DMS153 treated with DMSO at 0.1 percent for 48 hours (cell line): ENCODE results near the gene USP5.
A peak's percentile ranks its signal among the peaks of the same experiment; 100 is the strongest.
"Not testable (repeated sequence)": the region's sequence is repeated elsewhere in the genome, so short reads cannot be mapped to it uniquely, and the experiment has no call there.

Experiments
- DNase-seq: peaks from one replicate; lab custom pipeline; 2025; ENCODE audit not compliant: unreplicated experiment; lab: John Stamatoyannopoulos, UW

Gene USP5

GRCh38 chr12:6884539-6884938 is 32.6 kb downstream of the USP5 start:
- no peak for DNase-seq

- not testable (repeated sequence) for DNase-seq
Measured at GRCh38 chr12:6886206-6886999, 34.5 kb downstream of the USP5 start.

- DNase-seq = no peak
Measured at GRCh38 chr12:6887460-6887859, 35.5 kb downstream of the USP5 start.

GRCh38 chr12:6888360-6888759 is 36.4 kb downstream of the USP5 start:
- no peak for DNase-seq

GRCh38 chr12:6888794-6889193 is 36.8 kb downstream of the USP5 start:
- DNase-seq = not testable (repeated sequence)

GRCh38 chr12:6889775-6890573 is 38.0 kb downstream of the USP5 start:
- not testable (repeated sequence) for DNase-seq

- peak; percentile 93 for DNase-seq
Measured at GRCh38 chr12:6890789-6891645, 39.1 kb downstream of the USP5 start.

GRCh38 chr12:6891646-6892001 is 39.7 kb downstream of the USP5 start:
- DNase-seq = no peak

- DNase-seq = not testable (repeated sequence)
Measured at GRCh38 chr12:6892683-6893082, 40.7 kb downstream of the USP5 start.

- DNase-seq = no peak
Measured at GRCh38 chr12:6894321-6894720, 42.4 kb downstream of the USP5 start.

GRCh38 chr12:6896846-6897435 is 45.0 kb downstream of the USP5 start:
- no peak for DNase-seq

GRCh38 chr12:6899427-6899826 is 47.5 kb downstream of the USP5 start:
- DNase-seq = no peak

- peak; percentile 41 for DNase-seq
Measured at GRCh38 chr12:6899837-6900519, 48.0 kb downstream of the USP5 start.

GRCh38 chr12:6902448-6902847 is 50.5 kb downstream of the USP5 start:
- no peak for DNase-seq

- DNase-seq = no peak
Measured at GRCh38 chr12:6903722-6904121, 51.8 kb downstream of the USP5 start.

- DNase-seq = peak; percentile 97
Measured at GRCh38 chr12:6904280-6905276, 52.6 kb downstream of the USP5 start, which contains the start of gene LRRC23. TSS of gene LRRC23 (plus strand) at chr12:6904822. CDS start at chr12:6905634, 812 bp downstream.

GRCh38 chr12:6905414-6906040 is 53.6 kb downstream of the USP5 start:
- DNase-seq = no peak

- not testable (repeated sequence) for DNase-seq
Measured at GRCh38 chr12:6908141-6908540, 56.2 kb downstream of the USP5 start.
